ENCODE data around the gene ARL5A.

Gene ARL5A

GRCh38 chr2:151852260-151853069 is 24.2 kb upstream of the ARL5A start:
- no peak overlapping the region for H3K4me3 ChIP-seq (replicated peaks; ENCODE audit: low read depth, low read length)
- H3K27me3 ChIP-seq (replicated peaks; ENCODE audit: control insufficient read depth, insufficient read depth, low read length), result no peaks in the 10 kb centered on the region
- TF ChIP-seq, protein P1, sequence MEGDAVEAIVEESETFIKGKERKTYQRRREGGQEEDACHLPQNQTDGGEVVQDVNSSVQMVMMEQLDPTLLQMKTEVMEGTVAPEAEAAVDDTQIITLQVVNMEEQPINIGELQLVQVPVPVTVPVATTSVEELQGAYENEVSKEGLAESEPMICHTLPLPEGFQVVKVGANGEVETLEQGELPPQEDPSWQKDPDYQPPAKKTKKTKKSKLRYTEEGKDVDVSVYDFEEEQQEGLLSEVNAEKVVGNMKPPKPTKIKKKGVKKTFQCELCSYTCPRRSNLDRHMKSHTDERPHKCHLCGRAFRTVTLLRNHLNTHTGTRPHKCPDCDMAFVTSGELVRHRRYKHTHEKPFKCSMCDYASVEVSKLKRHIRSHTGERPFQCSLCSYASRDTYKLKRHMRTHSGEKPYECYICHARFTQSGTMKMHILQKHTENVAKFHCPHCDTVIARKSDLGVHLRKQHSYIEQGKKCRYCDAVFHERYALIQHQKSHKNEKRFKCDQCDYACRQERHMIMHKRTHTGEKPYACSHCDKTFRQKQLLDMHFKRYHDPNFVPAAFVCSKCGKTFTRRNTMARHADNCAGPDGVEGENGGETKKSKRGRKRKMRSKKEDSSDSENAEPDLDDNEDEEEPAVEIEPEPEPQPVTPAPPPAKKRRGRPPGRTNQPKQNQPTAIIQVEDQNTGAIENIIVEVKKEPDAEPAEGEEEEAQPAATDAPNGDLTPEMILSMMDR (IDR thresholded peaks at IDR 0.05; ENCODE audit: insufficient read depth, low read length, poor library complexity, severe bottlenecking), result no peak
- no peaks in the 10 kb centered on the region for H3K36me3 ChIP-seq (ENCODE audit: control insufficient read depth, insufficient read depth, low read length)
- DNase-seq (ENCODE audit: extremely low read depth, insufficient read length), result no peak

DNA sequence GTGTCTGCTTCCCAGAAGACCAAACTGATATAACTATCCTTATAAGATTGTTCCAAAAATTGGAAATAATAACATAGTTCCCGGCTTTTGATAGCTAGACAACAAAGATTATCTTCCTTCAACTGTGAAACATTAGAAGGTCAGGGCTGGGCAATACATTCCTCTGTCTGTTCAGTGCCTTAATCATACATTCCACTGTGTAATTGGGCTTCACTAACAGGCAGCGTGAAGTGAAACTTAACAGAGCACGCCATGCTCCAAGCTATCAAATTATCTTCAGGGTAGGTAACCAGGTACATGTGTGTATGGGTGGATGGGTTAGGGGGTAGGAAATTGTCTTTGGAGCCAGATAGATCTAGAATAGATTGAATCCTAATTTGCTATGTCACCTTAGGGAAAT is 23.5 kb upstream of the ARL5A start:
- DNase-seq (ENCODE audit: extremely low read depth, insufficient read length), result no peak
- no peaks in the 10 kb centered on the region for H3K27me3 ChIP-seq (replicated peaks; ENCODE audit: control insufficient read depth, insufficient read depth, low read length)
- H3K36me3 ChIP-seq (ENCODE audit: control insufficient read depth, insufficient read depth, low read length), result no peaks in the 10 kb centered on the region
- TF ChIP-seq, protein P1 (IDR thresholded peaks at IDR 0.05; ENCODE audit: insufficient read depth, low read length, poor library complexity, severe bottlenecking), result no peak
- H3K4me3 ChIP-seq (replicated peaks; ENCODE audit: low read depth, low read length), result no peak overlapping the region

DNA sequence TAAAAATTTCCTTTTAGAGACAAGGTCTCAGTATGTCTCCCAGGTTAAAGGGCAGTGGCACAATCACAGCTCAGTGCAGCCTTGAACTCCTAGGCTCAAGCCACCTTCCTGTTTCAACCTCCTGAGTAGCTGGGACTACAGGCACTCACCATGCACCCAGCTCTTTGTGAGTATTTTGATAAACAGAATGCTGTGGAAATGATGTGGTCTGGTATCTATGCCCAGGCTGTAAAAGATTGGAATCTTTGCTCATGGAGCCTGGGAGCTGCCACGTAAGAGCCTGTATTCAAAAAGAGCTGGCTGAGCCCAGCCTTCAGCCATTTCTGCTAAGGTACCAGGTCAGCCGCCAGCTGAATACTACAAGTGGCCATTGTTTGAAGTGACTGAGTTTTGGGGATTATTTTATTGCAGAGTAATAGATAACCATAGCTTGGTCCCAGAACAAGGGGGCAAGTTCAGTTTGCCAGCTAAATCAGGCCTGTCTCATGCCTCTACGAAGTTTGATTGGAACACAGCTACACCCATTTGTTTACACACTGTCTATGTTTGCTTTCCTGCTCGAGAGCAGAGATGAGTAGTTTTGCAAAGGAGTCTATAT is 21.3 kb upstream of the ARL5A start:
- TF ChIP-seq, protein P1 (IDR thresholded peaks at IDR 0.05; ENCODE audit: insufficient read depth, low read length, poor library complexity, severe bottlenecking), result no peak
- no peak for DNase-seq (ENCODE audit: extremely low read depth, insufficient read length)
- Histone ChIP-seq H3K36me3 (ENCODE audit: control insufficient read depth, insufficient read depth, low read length) (no peaks in the 10 kb centered on the region), H3K27me3 (replicated peaks; ENCODE audit: control insufficient read depth, insufficient read depth, low read length) (no peaks in the 10 kb centered on the region), H3K4me3 (replicated peaks; ENCODE audit: low read depth, low read length) (no peak overlapping the region)

GRCh38 chr2:151845884-151846283 is 17.7 kb upstream of the ARL5A start:
- Histone ChIP-seq H3K27me3 (replicated peaks; ENCODE audit: control insufficient read depth, insufficient read depth, low read length) (no peaks in the 10 kb centered on the region), H3K36me3 (ENCODE audit: control insufficient read depth, insufficient read depth, low read length) (no peaks in the 10 kb centered on the region), H3K4me3 (replicated peaks; ENCODE audit: low read depth, low read length) (no peak overlapping the region)
- DNase-seq (ENCODE audit: extremely low read depth, insufficient read length), result no peak
- TF ChIP-seq, protein P1 (IDR thresholded peaks at IDR 0.05; ENCODE audit: insufficient read depth, low read length, poor library complexity, severe bottlenecking), result no peak

DNA sequence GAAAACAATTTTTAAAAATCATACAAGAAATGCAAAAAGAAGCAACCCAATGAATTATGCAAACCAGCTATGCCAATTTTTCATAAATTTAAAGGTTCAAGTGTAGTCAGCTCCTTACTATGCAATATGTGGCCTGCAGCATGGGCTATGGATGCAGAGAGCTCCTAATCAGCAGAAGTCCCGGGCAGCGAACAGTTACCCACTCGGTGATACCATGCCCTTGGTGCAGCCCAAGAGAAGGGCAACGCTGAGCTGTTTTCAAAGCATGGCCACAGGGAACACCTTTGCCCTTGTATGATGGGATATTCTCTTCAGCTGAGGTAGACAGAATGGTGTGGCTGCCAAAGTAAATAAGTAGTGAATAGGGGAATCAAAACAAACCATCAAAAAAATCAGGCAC is 17.3 kb upstream of the ARL5A start:
- TF ChIP-seq, protein P1 (IDR thresholded peaks at IDR 0.05; ENCODE audit: insufficient read depth, low read length, poor library complexity, severe bottlenecking), result no peak
- Histone ChIP-seq H3K4me3 (replicated peaks; ENCODE audit: low read depth, low read length) (no peak overlapping the region), H3K36me3 (ENCODE audit: control insufficient read depth, insufficient read depth, low read length) (no peaks in the 10 kb centered on the region), H3K27me3 (replicated peaks; ENCODE audit: control insufficient read depth, insufficient read depth, low read length) (no peaks in the 10 kb centered on the region)
- no peak for DNase-seq (ENCODE audit: extremely low read depth, insufficient read length)

All from GM06990 (cell line).